Parathyroid adenoma (tissue), 2 donors: ENCODE measurements around the gene SASH3.
"Not testable (repeated sequence)": the region's sequence is repeated elsewhere in the genome, so short reads cannot be mapped to it uniquely, and the experiment has no call there.

Experiments
- H2AFZ ChIP-seq: fragments of 300-600 bp; sonication (generic); one replicate; pipeline ENCODE4 v1.7.0; 2017; ENCODE audit warnings: antibody characterized with exemption, mild to moderate bottlenecking
- H3K27ac ChIP-seq: fragments of 300-600 bp; sonication (generic); one replicate; pipeline ENCODE4 v1.7.0; 2017
- H3K27me3 ChIP-seq: fragments of 300-600 bp; sonication (generic); one replicate; pipeline ENCODE4 v1.7.0; 2017; ENCODE audit warnings: low read length; ENCODE audit not compliant: control insufficient read depth, insufficient read depth
- H3K36me3 ChIP-seq: fragments of 300-600 bp; sonication (generic); one replicate; pipeline ENCODE4 v1.7.0; 2017; ENCODE audit warnings: low read length; ENCODE audit not compliant: control insufficient read depth, insufficient read depth
- H3K4me1 ChIP-seq: fragments of 300-600 bp; sonication (generic); one replicate; pipeline ENCODE4 v1.7.0; 2017; ENCODE audit warnings: control low read depth
- H3K4me2 ChIP-seq: fragments of 300-600 bp; sonication (generic); one replicate; pipeline ENCODE4 v1.7.0; 2017; ENCODE audit warnings: low read length
- H3K4me3 ChIP-seq: fragments of 300-600 bp; sonication (generic); one replicate; pipeline ENCODE4 v1.7.0; 2017; ENCODE audit warnings: low read depth, low read length
- H3K79me2 ChIP-seq: fragments of 300-600 bp; sonication (generic); one replicate; pipeline ENCODE4 v1.7.0; 2017; ENCODE audit warnings: control low read depth
- H3K9ac ChIP-seq: fragments of 300-600 bp; sonication (generic); one replicate; pipeline ENCODE4 v1.7.0; 2017; ENCODE audit warnings: mild to moderate bottlenecking
- H3K9me3 ChIP-seq: fragments of 300-600 bp; sonication (generic); one replicate; pipeline ENCODE4 v1.7.0; 2017; ENCODE audit warnings: low read length; ENCODE audit not compliant: control insufficient read depth
- CTCF ChIP-seq: fragments of 300-600 bp; sonication (generic); IDR thresholded peaks from one replicate; pipeline ENCODE4 v1.7.0; 2017; ENCODE audit warnings: antibody characterized with exemption, mild to moderate bottlenecking
- donor health status: primary hyperparathyroidism.

SASH3 gene

DNA sequence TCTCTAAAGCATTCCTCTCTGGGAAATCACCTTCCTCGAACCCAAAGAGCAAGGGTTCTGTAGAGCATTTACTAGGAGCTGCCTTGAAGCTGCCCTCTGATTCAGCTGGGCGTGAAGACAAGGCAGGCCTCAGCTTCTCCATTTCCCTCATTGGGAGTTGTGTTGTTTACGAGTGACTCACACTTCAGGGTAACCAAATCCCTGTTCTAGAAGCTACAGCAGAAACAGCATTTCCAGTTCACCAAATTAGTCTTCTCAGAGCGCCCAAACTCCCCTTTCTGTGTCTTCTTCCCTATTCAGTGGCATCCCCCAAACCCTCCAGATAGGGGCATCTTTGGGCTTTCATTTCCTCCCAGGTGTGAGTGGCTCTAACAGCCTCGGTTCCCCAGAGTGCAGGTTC lies 41.8 kb upstream of the SASH3 start:
- Histone ChIP-seq H2AFZ (peak overlapping the region; percentile 46), H3K36me3 (no peaks in the 10 kb centered on the region), H3K9me3 (no peaks in the 10 kb centered on the region), H3K4me2 (no peak overlapping the region), H3K4me3 (no peak overlapping the region), H3K27me3 (no peaks in the 10 kb centered on the region), H3K9ac (no peak overlapping the region), H3K4me1 (peaks cover 20% of the 10 kb centered on the region), H3K27ac (no peak overlapping the region), H3K79me2 (no peaks in the 10 kb centered on the region)
- TF ChIP-seq CTCF: no peak

GRCh38 chrX:129738466-129739308 lies 41.1 kb upstream of the SASH3 start, which contains the start of gene XPNPEP2:
Gene XPNPEP2, plus strand, starts transcription at chrX:129738979. Its CDS starts 235 bp downstream, at chrX:129739214.
- no peaks in the 10 kb centered on the region for H3K9me3 ChIP-seq
- TF ChIP-seq CTCF: no peak
- H2AFZ ChIP-seq: peak within 1 kb of the TSS; percentile 76
- H3K4me3 ChIP-seq: no peak within 1 kb of the TSS
- peak within 1 kb of the TSS; percentile 17 for H3K4me2 ChIP-seq
- H3K9ac ChIP-seq: no peak within 1 kb of the TSS
- no peaks in the 10 kb centered on the region for H3K27me3 ChIP-seq
- H3K4me1 ChIP-seq: peaks cover 20% of the 10 kb centered on the region
- H3K36me3 ChIP-seq: no peaks in the 10 kb centered on the region
- peak within 1 kb of the TSS; percentile 79 for H3K27ac ChIP-seq
- no peaks in the 10 kb centered on the region for H3K79me2 ChIP-seq

- no peak overlapping the region for H3K4me3 ChIP-seq
- H3K27ac ChIP-seq: peak overlapping the region; percentile 79
- H3K79me2 ChIP-seq: no peaks in the 10 kb centered on the region
- H3K4me1 ChIP-seq: peaks cover 20% of the 10 kb centered on the region
- no peak for TF ChIP-seq CTCF
- no peaks in the 10 kb centered on the region for H3K36me3 ChIP-seq
- H3K4me2 ChIP-seq: peak overlapping the region; percentile 17
- H3K9me3 ChIP-seq: no peaks in the 10 kb centered on the region
- H2AFZ ChIP-seq: peak overlapping the region; percentile 76
- H3K9ac ChIP-seq: no peak overlapping the region
- no peaks in the 10 kb centered on the region for H3K27me3 ChIP-seq
Measured at GRCh38 chrX:129739578-129739977, 40.2 kb upstream of the SASH3 start.

DNA sequence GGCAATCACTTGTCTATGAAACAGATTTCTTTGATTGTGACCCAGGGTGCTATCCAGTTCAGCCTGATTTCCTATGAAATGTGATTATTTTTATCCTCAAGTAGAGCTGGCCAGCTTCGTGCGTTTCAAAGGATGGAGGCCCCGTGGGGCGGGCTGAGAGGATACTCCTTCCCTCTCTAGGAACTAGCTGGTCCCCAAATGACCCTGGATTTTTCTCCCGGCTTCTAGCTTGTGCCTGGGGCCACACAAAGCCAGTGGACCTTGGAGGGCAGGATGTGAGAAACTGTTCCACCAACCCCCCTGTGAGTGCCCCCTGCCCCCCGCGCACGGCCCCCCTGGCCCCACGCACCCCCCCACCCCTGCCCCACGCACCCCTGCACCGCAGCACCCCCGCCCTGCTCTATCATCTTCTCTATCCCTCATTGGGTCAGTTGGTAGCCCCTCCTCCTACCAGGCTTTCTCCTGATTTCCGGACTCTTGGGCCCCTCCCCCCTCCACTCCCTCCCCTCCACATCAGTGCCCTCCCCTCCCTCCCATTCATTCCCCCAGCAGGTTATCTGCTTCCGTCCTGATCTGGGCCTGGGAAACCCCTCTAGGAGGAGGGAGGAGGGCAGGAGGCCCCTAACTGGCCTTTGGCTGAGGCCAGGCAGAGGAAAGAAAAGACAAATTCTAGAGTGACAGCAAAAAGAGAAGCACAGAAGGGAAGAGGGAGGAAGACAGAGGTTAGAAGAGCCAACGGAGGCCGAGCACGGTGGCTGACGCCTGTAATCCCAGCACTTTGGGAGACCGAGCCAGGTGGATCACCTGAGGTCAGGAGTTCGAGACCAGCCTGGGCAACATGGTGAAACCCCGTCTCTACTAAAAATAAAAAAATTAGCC lies 37.6 kb upstream of the SASH3 start:
- Histone ChIP-seq H3K4me1 (peaks cover 18% of the 10 kb centered on the region), H3K4me2 (no peak overlapping the region), H3K9me3 (no peaks in the 10 kb centered on the region), H2AFZ (no peak overlapping the region), H3K27me3 (no peaks in the 10 kb centered on the region), H3K27ac (no peak overlapping the region), H3K4me3 (no peak overlapping the region), H3K36me3 (no peaks in the 10 kb centered on the region), H3K9ac (no peak overlapping the region), H3K79me2 (no peaks in the 10 kb centered on the region)
- no peak for TF ChIP-seq CTCF

- not testable (repeated sequence) for H3K36me3 ChIP-seq, H3K4me3 ChIP-seq, H3K79me2 ChIP-seq, H3K4me2 ChIP-seq, H3K9me3 ChIP-seq, H3K9ac ChIP-seq, H3K27ac ChIP-seq, H3K27me3 ChIP-seq, H2AFZ ChIP-seq
- peaks cover 12% of the 10 kb centered on the region for H3K4me1 ChIP-seq
Measured at GRCh38 chrX:129742759-129743152, 37.0 kb upstream of the SASH3 start.
